AG09309 (cell line): ENCODE results near the gene ACER2.

Experiments
- DNase-seq: peaks from one replicate; pipeline ENCODE4 v3.0.0-alpha.2; 2010; ENCODE audit warnings: low read depth
- H3K4me3 ChIP-seq: 2 replicates; pipeline ENCODE4 v1.5.1; 2011; ENCODE audit warnings: mild to moderate bottlenecking, low read depth, low read length, moderate library complexity; ENCODE audit not compliant: control insufficient read depth
- TF ChIP-seq, protein P1 (sequence below): IDR thresholded peaks from 2 replicates; pipeline ENCODE4 v1.5.1; 2011; ENCODE audit warnings: mild to moderate bottlenecking, low read depth, low read length, inconsistent platforms; ENCODE audit not compliant: insufficient read depth, control insufficient read depth; ENCODE audit errors: missing control alignments

The ACER2 gene

GRCh38 chr9:19416143-19416542 is 7.3 kb downstream of the ACER2 start:
- DNase-seq: no peak
- TF ChIP-seq, protein P1, sequence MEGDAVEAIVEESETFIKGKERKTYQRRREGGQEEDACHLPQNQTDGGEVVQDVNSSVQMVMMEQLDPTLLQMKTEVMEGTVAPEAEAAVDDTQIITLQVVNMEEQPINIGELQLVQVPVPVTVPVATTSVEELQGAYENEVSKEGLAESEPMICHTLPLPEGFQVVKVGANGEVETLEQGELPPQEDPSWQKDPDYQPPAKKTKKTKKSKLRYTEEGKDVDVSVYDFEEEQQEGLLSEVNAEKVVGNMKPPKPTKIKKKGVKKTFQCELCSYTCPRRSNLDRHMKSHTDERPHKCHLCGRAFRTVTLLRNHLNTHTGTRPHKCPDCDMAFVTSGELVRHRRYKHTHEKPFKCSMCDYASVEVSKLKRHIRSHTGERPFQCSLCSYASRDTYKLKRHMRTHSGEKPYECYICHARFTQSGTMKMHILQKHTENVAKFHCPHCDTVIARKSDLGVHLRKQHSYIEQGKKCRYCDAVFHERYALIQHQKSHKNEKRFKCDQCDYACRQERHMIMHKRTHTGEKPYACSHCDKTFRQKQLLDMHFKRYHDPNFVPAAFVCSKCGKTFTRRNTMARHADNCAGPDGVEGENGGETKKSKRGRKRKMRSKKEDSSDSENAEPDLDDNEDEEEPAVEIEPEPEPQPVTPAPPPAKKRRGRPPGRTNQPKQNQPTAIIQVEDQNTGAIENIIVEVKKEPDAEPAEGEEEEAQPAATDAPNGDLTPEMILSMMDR: no peak
- H3K4me3 ChIP-seq: no peak overlapping the region

GRCh38 chr9:19420877-19421276 is 12.1 kb downstream of the ACER2 start:
- DNase-seq: no peak
- no peak overlapping the region for H3K4me3 ChIP-seq
- TF ChIP-seq, protein P1: no peak

DNA sequence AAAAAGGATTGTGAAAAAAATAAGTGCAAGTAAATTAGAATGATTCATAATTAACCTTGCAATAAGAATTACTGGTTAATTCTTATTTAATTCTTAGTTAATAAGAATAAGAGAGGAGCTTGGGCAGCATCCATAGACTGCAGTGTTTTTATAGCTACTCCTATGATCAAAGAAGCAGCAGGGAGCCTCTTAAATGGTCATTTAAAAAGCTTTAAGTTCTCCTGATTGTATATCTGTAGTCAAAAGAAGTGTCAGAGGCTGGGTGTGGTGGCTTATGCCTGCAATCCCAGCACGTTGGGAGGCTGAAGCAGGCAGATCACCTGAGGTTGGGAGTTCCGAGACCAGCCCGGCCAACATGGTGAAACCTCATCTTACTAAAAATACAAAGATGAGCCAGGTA is 14.4 kb downstream of the ACER2 start:
- no peak for DNase-seq
- TF ChIP-seq, protein P1: no peak
- H3K4me3 ChIP-seq: no peak overlapping the region

GRCh38 chr9:19424176-19424779 is 15.5 kb downstream of the ACER2 start:
- no peak overlapping the region for H3K4me3 ChIP-seq
- no peak for DNase-seq
- TF ChIP-seq, protein P1: no peak

DNA sequence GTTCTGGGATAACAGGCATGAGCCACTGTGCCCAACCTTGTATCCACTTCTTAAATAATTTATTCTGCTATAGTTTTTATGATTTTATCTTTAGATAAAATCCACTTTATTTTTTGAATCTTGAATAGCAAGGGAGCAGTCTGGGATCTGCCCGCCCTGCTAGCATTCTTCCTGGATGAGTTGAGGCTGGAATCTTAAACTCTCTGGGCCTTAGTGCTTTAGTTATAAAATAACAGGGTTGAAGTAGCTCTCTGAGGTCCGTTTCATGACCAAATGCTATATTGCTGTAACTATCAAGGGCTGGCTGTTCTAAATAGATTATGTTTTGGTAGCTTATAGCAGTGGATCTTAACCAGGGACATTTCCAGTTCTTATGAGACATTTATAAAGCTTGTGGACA is 20.8 kb downstream of the ACER2 start:
- TF ChIP-seq, protein P1: no peak
- no peak for DNase-seq
- no peak overlapping the region for H3K4me3 ChIP-seq

DNA sequence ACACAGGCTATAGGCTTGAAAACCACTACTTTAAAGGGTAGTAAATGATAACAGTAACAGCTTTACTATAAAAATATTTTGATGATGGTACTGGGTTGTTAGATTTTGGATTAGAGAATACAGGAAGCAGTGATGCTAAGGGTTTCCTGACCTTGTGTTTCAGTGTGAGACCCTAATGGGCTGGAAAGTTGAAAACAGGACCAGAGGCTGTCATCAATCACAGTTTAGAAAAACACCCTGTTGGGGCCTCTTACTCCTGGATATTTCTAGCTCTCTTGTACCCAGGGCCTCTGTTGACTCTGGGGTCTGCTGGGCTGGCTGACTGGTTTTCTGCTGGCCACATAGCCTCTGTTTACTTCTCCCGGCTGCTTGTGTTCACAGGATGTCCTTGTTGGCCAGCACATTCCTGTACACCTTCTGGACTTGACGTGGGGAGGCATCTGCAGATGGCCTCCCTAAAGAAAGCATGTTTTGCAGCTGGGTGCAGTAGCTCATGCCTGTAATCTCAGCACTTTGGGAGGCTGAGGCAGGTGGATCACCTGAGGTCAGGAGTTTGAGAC is 21.5 kb downstream of the ACER2 start:
- TF ChIP-seq, protein P1: no peak
- DNase-seq: no peak
- no peak overlapping the region for H3K4me3 ChIP-seq
